ENCODE measurements around the gene CLEC18B. TPM values are rescaled to one million over a fixed set of nuclear protein-coding genes. Genes with fewer than 3 reads are reported as not detected.
A peak's percentile ranks its signal among the peaks of the same experiment; 100 is the strongest.

CLEC18B gene
- total RNA-seq, 1 donor from 2014 or later, result 122 TPM

- no peak for TF ChIP-seq CTCF (IDR thresholded peaks at IDR 0.05; ENCODE audit: insufficient read depth, low read length, poor library complexity, severe bottlenecking)
- no peaks in the 10 kb centered on the region for H3K36me3 ChIP-seq (ENCODE audit: control insufficient read depth, insufficient read depth, low read length)
- no peak for DNase-seq (ENCODE audit: low read depth)
- H3K4me3 ChIP-seq (ENCODE audit: low read depth, low read length), result no peak overlapping the region
- no peaks in the 10 kb centered on the region for H3K27me3 ChIP-seq (ENCODE audit: control insufficient read depth, insufficient read depth, low read length)
These were observed 34.5 kb upstream of the CLEC18B start for GRCh38 chr16:74455619-74456289.

DNA sequence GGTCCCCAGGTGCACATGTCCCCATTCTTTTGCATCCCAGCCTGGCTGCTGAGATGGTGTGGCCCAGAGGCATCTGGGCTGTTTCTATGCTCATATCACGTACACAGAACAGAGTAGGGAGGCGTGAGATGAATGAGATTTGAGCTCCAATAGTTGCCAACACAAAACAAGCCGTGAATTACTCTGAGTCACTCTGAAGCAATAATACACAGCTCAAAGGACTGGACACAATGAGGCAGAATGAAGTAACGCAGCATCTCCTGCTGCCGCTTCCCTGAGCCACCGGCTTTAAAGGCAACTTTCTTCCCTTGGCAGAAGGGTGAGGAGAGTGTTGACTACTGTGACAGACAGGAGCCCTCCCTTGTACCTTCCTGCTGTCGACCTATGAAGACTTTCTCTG, 33.9 kb upstream of the CLEC18B start:
- no peak for TF ChIP-seq CTCF (IDR thresholded peaks at IDR 0.05; ENCODE audit: insufficient read depth, low read length, poor library complexity, severe bottlenecking)
- no peaks in the 10 kb centered on the region for H3K27me3 ChIP-seq (ENCODE audit: control insufficient read depth, insufficient read depth, low read length)
- no peak overlapping the region for H3K4me3 ChIP-seq (ENCODE audit: low read depth, low read length)
- DNase-seq (ENCODE audit: low read depth), result no peak
- H3K36me3 ChIP-seq (ENCODE audit: control insufficient read depth, insufficient read depth, low read length), result no peaks in the 10 kb centered on the region

GRCh38 chr16:74451951-74452758, 30.9 kb upstream of the CLEC18B start:
- no peaks in the 10 kb centered on the region for H3K27me3 ChIP-seq (ENCODE audit: control insufficient read depth, insufficient read depth, low read length)
- H3K36me3 ChIP-seq (ENCODE audit: control insufficient read depth, insufficient read depth, low read length), result no peaks in the 10 kb centered on the region
- H3K4me3 ChIP-seq (ENCODE audit: low read depth, low read length), result no peak overlapping the region
- peak; percentile 69 for DNase-seq (ENCODE audit: low read depth)
- no peak for TF ChIP-seq CTCF (IDR thresholded peaks at IDR 0.05; ENCODE audit: insufficient read depth, low read length, poor library complexity, severe bottlenecking)

GRCh38 chr16:74450967-74451760, 29.9 kb upstream of the CLEC18B start:
- H3K4me3 ChIP-seq (ENCODE audit: low read depth, low read length), result no peak overlapping the region
- no peak for DNase-seq (ENCODE audit: low read depth)
- H3K36me3 ChIP-seq (ENCODE audit: control insufficient read depth, insufficient read depth, low read length), result no peaks in the 10 kb centered on the region
- no peak for TF ChIP-seq CTCF (IDR thresholded peaks at IDR 0.05; ENCODE audit: insufficient read depth, low read length, poor library complexity, severe bottlenecking)
- H3K27me3 ChIP-seq (ENCODE audit: control insufficient read depth, insufficient read depth, low read length), result no peaks in the 10 kb centered on the region

DNA sequence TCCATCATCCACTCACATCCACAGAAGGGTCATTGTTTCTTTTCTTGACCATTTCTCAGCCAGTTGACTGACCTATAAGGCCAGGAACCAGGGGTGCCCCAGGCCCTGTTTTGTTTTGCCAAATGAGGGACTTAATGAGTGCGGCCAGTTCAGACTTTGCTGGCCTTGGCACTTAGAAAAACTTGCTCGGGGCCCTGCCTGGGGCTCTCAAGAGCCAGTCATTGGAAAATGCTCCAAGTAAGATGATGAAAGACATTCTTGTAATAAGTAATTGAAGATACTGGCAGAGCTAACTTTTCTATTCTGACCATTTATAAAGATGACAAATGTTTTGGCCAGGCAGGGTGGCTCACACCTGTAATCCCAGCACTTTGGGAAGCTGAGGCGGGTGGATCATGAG, 29.0 kb upstream of the CLEC18B start:
- no peaks in the 10 kb centered on the region for H3K27me3 ChIP-seq (ENCODE audit: control insufficient read depth, insufficient read depth, low read length)
- H3K4me3 ChIP-seq (ENCODE audit: low read depth, low read length), result no peak overlapping the region
- H3K36me3 ChIP-seq (ENCODE audit: control insufficient read depth, insufficient read depth, low read length), result no peaks in the 10 kb centered on the region
- DNase-seq (ENCODE audit: low read depth), result no peak
- no peak for TF ChIP-seq CTCF (IDR thresholded peaks at IDR 0.05; ENCODE audit: insufficient read depth, low read length, poor library complexity, severe bottlenecking)
